CD14-positive monocyte (primary cell): ENCODE measurements around the gene DLK1. TPM values are rescaled to one million over a fixed set of nuclear protein-coding genes. Genes with fewer than 3 reads are reported as not detected.

Source experiments
- DNase-seq, 3 donors: peaks; one replicate each; pipeline ENCODE4 v3.0.0-alpha.2; 2011 to 2022
- H2AFZ ChIP-seq: 2 replicates; pipeline ENCODE4 v1.6.0; 2012; ENCODE audit warnings: mild to moderate bottlenecking, low read depth, low read length, inconsistent platforms; ENCODE audit not compliant: insufficient read depth, poor library complexity, severe bottlenecking
- H3K27ac ChIP-seq, 2 donors: 1 replicate in 1 of 2; 2 replicates in 1 of 2; pipeline ENCODE4 v1.5.1; 2012 to 2013; ENCODE audit warnings: low read length in 2 of 2, control low read depth in 1 of 2, inconsistent platforms in 1 of 2, low read depth in 1 of 2, mild to moderate bottlenecking in 1 of 2
- H3K27me3 ChIP-seq, 2 donors: one replicate each; pipeline versions ENCODE4 v1.6.0 to v1.6.1; 2011 to 2013; ENCODE audit warnings: low read length in 2 of 2; ENCODE audit not compliant: control insufficient read depth in 2 of 2, insufficient read depth in 2 of 2
- H3K36me3 ChIP-seq, 2 donors: replicated peaks in 1 of 2; 1 replicate in 1 of 2; 2 replicates in 1 of 2; pipeline versions ENCODE4 v1.5.1 to v1.6.1; 2012 to 2013; ENCODE audit warnings: low read length in 2 of 2, control low read depth in 1 of 2, inconsistent platforms in 1 of 2, mild to moderate bottlenecking in 1 of 2; ENCODE audit not compliant: insufficient read depth in 2 of 2, control insufficient read depth in 1 of 2
- H3K4me1 ChIP-seq, 2 donors: 1 replicate in 1 of 2; 2 replicates in 1 of 2; pipeline versions ENCODE4 v1.5.1 to v1.6.1; 2012 to 2013; ENCODE audit warnings: low read length in 2 of 2, control low read depth in 1 of 2, inconsistent platforms in 1 of 2, mild to moderate bottlenecking in 1 of 2, moderate library complexity in 1 of 2; ENCODE audit not compliant: insufficient read depth in 2 of 2, control insufficient read depth in 1 of 2
- H3K4me2 ChIP-seq: replicated peaks from 2 replicates; pipeline ENCODE3; 2012; ENCODE audit warnings: low read length, moderate library complexity, mild to moderate bottlenecking; ENCODE audit not compliant: poor library complexity, severe bottlenecking; ENCODE audit errors: extremely low read depth
- H3K4me3 ChIP-seq, 3 experiments: fragments of 200-600 bp in 1 of 3; sonication (generic) in 1 of 3; replicated peaks in 1 of 3; 1 replicate in 2 of 3; 2 replicates in 1 of 3; pipeline ENCODE4 v1.5.1; 2011 to 2013; ENCODE audit warnings: low read length in 3 of 3, mild to moderate bottlenecking in 3 of 3, control low read depth in 2 of 3, low read depth in 2 of 3, inconsistent platforms in 1 of 3, moderate library complexity in 1 of 3
- H3K79me2 ChIP-seq: 2 replicates; pipeline ENCODE4 v1.6.0; 2012; ENCODE audit warnings: mild to moderate bottlenecking, control low read depth, inconsistent platforms, low read length, moderate library complexity; ENCODE audit not compliant: insufficient read depth
- H3K9ac ChIP-seq: 2 replicates; pipeline ENCODE4 v1.6.0; 2017; ENCODE audit warnings: low read length, mild to moderate bottlenecking; ENCODE audit not compliant: insufficient read depth, poor library complexity, severe bottlenecking
- H3K9me3 ChIP-seq, 2 donors: replicated peaks in 1 of 2; 1 replicate in 1 of 2; 2 replicates in 1 of 2; pipeline versions ENCODE4 v1.5.1 to v1.6.1; 2012 to 2013; ENCODE audit warnings: low read length in 2 of 2, control low read depth in 1 of 2; ENCODE audit not compliant: control insufficient read depth in 1 of 2, insufficient read depth in 1 of 2
- H4K20me1 ChIP-seq: 2 replicates; pipeline ENCODE4 v1.6.0; 2012; ENCODE audit warnings: mild to moderate bottlenecking, low read length, control low read depth, moderate library complexity; ENCODE audit not compliant: insufficient read depth
- H3K27ac Mint-ChIP-seq, 7 donors: one replicate each; pipeline ENCODE4 v1.8.0; 2020; ENCODE audit warnings: mild to moderate bottlenecking in 7 of 7, mixed read lengths in 7 of 7, moderate library complexity in 6 of 7, inconsistent platforms in 2 of 7
- H3K27me3 Mint-ChIP-seq, 3 donors: one replicate each; pipeline ENCODE4 v1.8.0; 2021 to 2022; ENCODE audit warnings: low read depth in 3 of 3, mild to moderate bottlenecking in 3 of 3, mixed read lengths in 3 of 3, moderate library complexity in 3 of 3, inconsistent platforms in 1 of 3
- H3K36me3 Mint-ChIP-seq, 2 donors: one replicate each; pipeline ENCODE4 v1.8.0; 2020; ENCODE audit warnings: mixed read lengths in 2 of 2, inconsistent platforms in 1 of 2, mild to moderate bottlenecking in 1 of 2
- H3K4me1 Mint-ChIP-seq: one replicate; pipeline ENCODE4 v1.8.0; 2020; ENCODE audit warnings: mild to moderate bottlenecking, mixed read lengths
- H3K4me3 Mint-ChIP-seq, 2 donors: one replicate each; pipeline ENCODE4 v1.8.0; 2020; ENCODE audit warnings: mild to moderate bottlenecking in 2 of 2, mixed read lengths in 2 of 2, moderate library complexity in 1 of 2
- H3K9me3 Mint-ChIP-seq, 7 donors: one replicate each; pipeline ENCODE4 v1.8.0; 2020 to 2022; ENCODE audit warnings: mixed read lengths in 7 of 7, mild to moderate bottlenecking in 6 of 7, moderate library complexity in 6 of 7, inconsistent platforms in 2 of 7
- WGBS: methylation state at CpG from one replicate; pipeline ENCODE4 v1.1.5; 2013; ENCODE audit warnings: missing lambda C conversion rate; ENCODE audit not compliant: insufficient coverage; 5-methylcytosine and 5-hydroxymethylcytosine counted together
- intact Hi-C, 2 donors: fragments of 100-400 bp; cut with micrococcal nuclease; formaldehyde crosslinking; loops; one replicate each; pipeline versions ENCODE4 v1.15.0 to v1.15.1; 2023
- polyA plus RNA-seq, 3 donors: library from polyadenylated mRNA; depleted of rRNA in 1 of 3; unstranded in 2 of 3; stranded (reverse) in 1 of 3; fragments of 300-500 nt in 2 of 3; fragments of >200 nt in 1 of 3; fragmentation: Illumina TruSeq in 2 of 3; gene quantifications; 1 replicate in 2 of 3; 2 replicates in 1 of 3; pipeline ENCODE4 v1.2.3, GENCODE V29; 2012 to 2021
- TF ChIP-seq, protein P1 (sequence below): fragments of 200-600 bp; IDR thresholded peaks from one replicate; pipeline ENCODE4 v1.8.0; 2022; ENCODE audit warnings: antibody characterized with exemption, mild to moderate bottlenecking

Gene DLK1
- polyA plus RNA-seq, 3 donors: 0.04 TPM; not detected in 2

DNA sequence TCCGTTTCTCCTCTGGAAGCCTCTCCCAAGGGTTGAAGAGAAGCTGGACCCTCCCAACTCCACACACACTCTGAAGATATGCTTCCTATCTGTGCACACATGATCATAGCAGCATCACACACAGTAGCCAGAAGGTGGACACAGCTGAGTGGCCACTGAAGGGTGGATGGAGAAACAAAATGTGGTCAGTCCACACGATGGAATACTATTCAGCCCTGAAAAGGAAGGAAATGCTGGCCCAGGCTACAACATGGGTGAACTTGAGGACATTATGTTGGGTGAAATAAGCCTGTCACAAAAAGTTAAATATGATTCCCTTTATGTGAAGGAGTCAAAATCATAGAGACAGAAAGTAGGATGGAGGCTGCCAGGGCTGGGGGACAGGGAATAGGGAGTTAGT lies 43.9 kb upstream of the DLK1 start:
- no peaks in the 10 kb centered on the region for H3K27me3 ChIP-seq
- TF ChIP-seq, protein P1, sequence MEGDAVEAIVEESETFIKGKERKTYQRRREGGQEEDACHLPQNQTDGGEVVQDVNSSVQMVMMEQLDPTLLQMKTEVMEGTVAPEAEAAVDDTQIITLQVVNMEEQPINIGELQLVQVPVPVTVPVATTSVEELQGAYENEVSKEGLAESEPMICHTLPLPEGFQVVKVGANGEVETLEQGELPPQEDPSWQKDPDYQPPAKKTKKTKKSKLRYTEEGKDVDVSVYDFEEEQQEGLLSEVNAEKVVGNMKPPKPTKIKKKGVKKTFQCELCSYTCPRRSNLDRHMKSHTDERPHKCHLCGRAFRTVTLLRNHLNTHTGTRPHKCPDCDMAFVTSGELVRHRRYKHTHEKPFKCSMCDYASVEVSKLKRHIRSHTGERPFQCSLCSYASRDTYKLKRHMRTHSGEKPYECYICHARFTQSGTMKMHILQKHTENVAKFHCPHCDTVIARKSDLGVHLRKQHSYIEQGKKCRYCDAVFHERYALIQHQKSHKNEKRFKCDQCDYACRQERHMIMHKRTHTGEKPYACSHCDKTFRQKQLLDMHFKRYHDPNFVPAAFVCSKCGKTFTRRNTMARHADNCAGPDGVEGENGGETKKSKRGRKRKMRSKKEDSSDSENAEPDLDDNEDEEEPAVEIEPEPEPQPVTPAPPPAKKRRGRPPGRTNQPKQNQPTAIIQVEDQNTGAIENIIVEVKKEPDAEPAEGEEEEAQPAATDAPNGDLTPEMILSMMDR: no peak
- peak overlapping the region; percentile 54 to 70 for H3K27ac ChIP-seq
- Mint-ChIP-seq H3K36me3 (peaks cover 0 to 2% of the 10 kb centered on the region in 2 donors), H3K4me1 (peaks cover 67% of the 10 kb centered on the region), H3K27ac (peak overlapping the region in 6 of 7 donors; percentile 29 to 87 (median 62)), H3K9me3 (peaks cover 0 to 5% (median 0%) of the 10 kb centered on the region in 7 donors), H3K4me3 (no peak overlapping the region), H3K27me3 (peaks cover under 1 to 6% (median 3%) of the 10 kb centered on the region in 3 donors)
- H3K4me3 ChIP-seq: no peak overlapping the region
- no peak overlapping the region for H2AFZ ChIP-seq
- intact Hi-C loops: no loop called here
- H3K4me2 ChIP-seq: no peak overlapping the region
- WGBS: 61% methylated on average over 2 of the region's 2 CpGs
- H3K79me2 ChIP-seq: no peaks in the 10 kb centered on the region
- H4K20me1 ChIP-seq: no peaks in the 10 kb centered on the region
- H3K4me1 ChIP-seq: peaks cover 64 to 74% of the 10 kb centered on the region in 2 donors
- H3K9ac ChIP-seq: no peak overlapping the region
- peaks cover 0 to 2% of the 10 kb centered on the region in 2 donors for H3K9me3 ChIP-seq
- no peak for DNase-seq
- no peaks in the 10 kb centered on the region for H3K36me3 ChIP-seq

DNA sequence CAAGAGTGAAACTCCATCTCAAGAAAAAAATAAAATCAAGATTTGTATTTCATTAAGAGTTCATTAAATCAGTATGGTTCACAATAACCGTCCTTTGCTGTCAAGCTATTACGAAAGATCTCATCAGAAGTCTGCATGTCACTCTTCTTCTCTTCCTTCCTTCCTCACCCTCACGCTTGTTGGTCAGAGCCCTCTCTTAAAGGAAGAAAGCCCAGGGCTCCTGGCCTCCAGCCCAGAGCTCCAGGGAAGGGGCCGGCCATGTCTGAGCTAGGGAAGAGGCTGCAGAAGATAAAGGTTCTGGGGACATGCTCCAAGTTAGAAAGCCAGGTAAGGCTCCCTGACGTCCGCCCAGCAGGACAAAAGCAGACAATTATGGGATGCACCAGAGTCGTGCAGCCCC lies 43.1 kb upstream of the DLK1 start:
- Histone ChIP-seq H3K79me2 (no peaks in the 10 kb centered on the region), H3K9me3 (peaks cover 0 to 2% of the 10 kb centered on the region in 2 donors), H3K4me3 (peak overlapping the region in 2 of 3 experiments; percentile 6 to 32), H3K9ac (peak overlapping the region; percentile 2), H3K4me1 (peaks cover 56 to 66% of the 10 kb centered on the region in 2 donors), H2AFZ (no peak overlapping the region), H3K27ac (peak overlapping the region; percentile 54 to 70), H3K4me2 (peak overlapping the region; percentile 56), H3K27me3 (no peaks in the 10 kb centered on the region), H3K36me3 (no peaks in the 10 kb centered on the region), H4K20me1 (no peaks in the 10 kb centered on the region)
- Mint-ChIP-seq H3K4me3 (peak overlapping the region; percentile 61 to 82), H3K9me3 (peaks cover 0 to 5% (median 0%) of the 10 kb centered on the region in 7 donors), H3K4me1 (peaks cover 60% of the 10 kb centered on the region), H3K36me3 (peaks cover 2 to 7% of the 10 kb centered on the region in 2 donors), H3K27me3 (peaks cover 3 to 6% (median 3%) of the 10 kb centered on the region in 3 donors), H3K27ac (peak overlapping the region; percentile 42 to 87 (median 72))
- peak in 2 of 3 donors; percentile 57 to 70 for DNase-seq
- TF ChIP-seq, protein P1: no peak
- 21% methylated on average over 4 of the region's 7 CpGs for WGBS
- intact Hi-C loops: no loop called here
